Panc1 (cell line): ENCODE results near the gene WBP2. TPM values are rescaled to one million over a fixed set of nuclear protein-coding genes. Genes with fewer than 3 reads are reported as not detected.

Experiments used
- ATAC-seq: fragments of 200-7000 bp; cut with Tn5 transposase; 2 replicates; pipeline ENCODE4 v1.9.1; 2020; ENCODE audit warnings: mild to moderate bottlenecking, moderate library complexity
- BruUV-seq: library from RNA; stranded (reverse); fragments of 400-500 nt; replicated peaks from 2 replicates; lab custom pipeline; 2021; lab: Mats Ljungman, UMichigan
- CTCF ChIA-PET: fragments of 300-600 bp; sonication (Branson Sonifier 250); formaldehyde crosslinking; loops from one replicate; lab custom pipeline; 2022; ENCODE audit warnings: antibody characterized with exemption; lab: Charles Lee
- POLR2A ChIA-PET: fragments of 300-600 bp; sonication (Branson Sonifier 250); formaldehyde crosslinking; loops from one replicate; lab custom pipeline; 2022; ENCODE audit warnings: antibody characterized with exemption; lab: Charles Lee
- DNase-seq: peaks from one replicate; pipeline ENCODE4 v3.0.0-alpha.2; 2010; ENCODE audit warnings: low read depth, low spot score
- H3K27ac ChIP-seq: 2 replicates; pipeline ENCODE4 v1.5.1; 2011; ENCODE audit warnings: mild to moderate bottlenecking, low read length, inconsistent platforms
- H3K27me3 ChIP-seq: fragments of 200-500 bp; sonication (Bioruptor generic); 2 replicates; pipeline ENCODE4 v1.6.0; 2014; ENCODE audit warnings: low read length, inconsistent platforms; ENCODE audit not compliant: control insufficient read depth, insufficient read depth
- H3K36me3 ChIP-seq: fragments of 200-500 bp; sonication (Bioruptor generic); 2 replicates; pipeline ENCODE4 v1.5.1; 2014; ENCODE audit warnings: inconsistent platforms, mild to moderate bottlenecking, low read length, moderate library complexity; ENCODE audit not compliant: control insufficient read depth, insufficient read depth
- H3K4me1 ChIP-seq: 2 replicates; pipeline ENCODE4 v1.5.1; 2011; ENCODE audit warnings: inconsistent platforms, mild to moderate bottlenecking, low read length, moderate library complexity; ENCODE audit not compliant: control insufficient read depth, insufficient read depth
- H3K4me3 ChIP-seq, 2 experiments: 2 replicates each; pipeline ENCODE4 v1.5.1; 2011 to 2012; ENCODE audit warnings: low read depth in 2 of 2, low read length in 2 of 2, mild to moderate bottlenecking in 2 of 2, inconsistent platforms in 1 of 2, moderate library complexity in 1 of 2
- H3K9me3 ChIP-seq: fragments of 200-500 bp; sonication (Bioruptor generic); 2 replicates; pipeline ENCODE4 v1.5.1; 2014; ENCODE audit warnings: low read depth, mild to moderate bottlenecking, inconsistent platforms, low read length, moderate library complexity; ENCODE audit not compliant: control insufficient read depth, insufficient read depth
- POLR2AphosphoS5 ChIP-seq: IDR thresholded peaks from 2 replicates; pipeline ENCODE4 v1.6.1; 2012; ENCODE audit warnings: mild to moderate bottlenecking, low read depth, low read length, moderate library complexity
- SIN3A ChIP-seq: IDR thresholded peaks from 2 replicates; pipeline ENCODE4 v1.6.1; 2012; ENCODE audit warnings: low read depth, mild to moderate bottlenecking, low read length, moderate library complexity, borderline replicate concordance; ENCODE audit not compliant: insufficient read depth
- TCF7L2 ChIP-seq: IDR thresholded peaks from 2 replicates; pipeline ENCODE4 v1.6.1; 2011; ENCODE audit warnings: mild to moderate bottlenecking, low read depth, low read length, inconsistent platforms
- in situ Hi-C: cut with HindIII; loops from 2 replicates; pipeline ENCODE4 v1.10.0; 2016; ENCODE audit warnings: low sequenced_read_pairs, low pct_unique_long_range_greater_than_20kb
- intact Hi-C: fragments of 100-400 bp; cut with micrococcal nuclease; formaldehyde crosslinking; loops from one replicate; pipeline ENCODE4 v1.10.0; 2022; ENCODE audit not compliant: unreplicated experiment
- total RNA-seq: library from RNA; stranded (reverse); gene quantifications from one replicate; pipeline ENCODE4 v1.2.1, GENCODE V29; 2021; ENCODE audit not compliant: unreplicated experiment
- TF ChIP-seq, protein P1 (sequence below), 2 experiments: IDR thresholded peaks; 2 replicates each; pipeline ENCODE4 v1.6.1; 2011 to 2012; ENCODE audit warnings: low read depth in 2 of 2, control low read depth in 1 of 2, low read length in 1 of 2, mild to moderate bottlenecking in 1 of 2, moderate library complexity in 1 of 2; ENCODE audit not compliant: insufficient read depth in 1 of 2
- TF ChIP-seq, protein P2 (sequence below): fragments of 450-650 bp; IDR thresholded peaks from 2 replicates; pipeline ENCODE4 v1.5.1; 2017; ENCODE audit warnings: mild to moderate bottlenecking

Gene WBP2
- total RNA-seq, 1 experiment from 2014 or later: 163 TPM

DNA sequence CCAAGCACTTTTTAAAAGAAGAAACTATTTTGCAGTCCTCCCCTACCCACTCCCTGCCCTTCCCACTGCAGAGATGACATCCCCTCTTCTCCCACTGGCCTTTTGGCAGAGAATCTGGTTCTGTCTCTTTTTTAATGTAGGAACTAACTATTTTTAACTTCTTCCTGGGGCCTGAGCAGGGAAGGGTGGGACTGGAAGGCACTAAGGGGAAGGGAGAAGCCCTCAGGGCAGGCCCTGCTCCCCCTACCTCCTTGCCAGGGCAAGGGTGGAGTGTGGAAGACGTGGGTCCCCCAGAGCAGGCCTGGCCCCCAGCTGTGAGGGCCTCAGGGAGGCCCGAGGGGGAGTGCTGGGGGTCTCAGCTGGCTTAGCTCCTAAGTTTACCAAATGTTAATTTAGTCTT lies 30.5 kb downstream of the WBP2 start:
- ATAC-seq (no peak), DNase-seq (no peak)
- ChIA-PET POLR2A (interaction anchor here (0.7 kb wide), 1 partner anchor 49 kb away, joined by 3 read pairs; no protein-coding TSS in a partner anchor), CTCF (interaction anchor here (0.6 to 0.9 kb wide), 3 partner anchors 21 to 76 kb away, joined by 3 to 5 read pairs (median 5); no protein-coding TSS in a partner anchor)
- Histone ChIP-seq H3K9me3 (no peaks in the 10 kb centered on the region), H3K4me1 (no peaks in the 10 kb centered on the region), H3K27ac (no peak overlapping the region), H3K27me3 (no peaks in the 10 kb centered on the region), H3K36me3 (no peaks in the 10 kb centered on the region; the same call in 1 of the 2 replicates), H3K4me3 (no peak overlapping the region)
- TF ChIP-seq POLR2AphosphoS5 (no peak), TCF7L2 (no peak), SIN3A (no peak)
- TF ChIP-seq, protein P1, sequence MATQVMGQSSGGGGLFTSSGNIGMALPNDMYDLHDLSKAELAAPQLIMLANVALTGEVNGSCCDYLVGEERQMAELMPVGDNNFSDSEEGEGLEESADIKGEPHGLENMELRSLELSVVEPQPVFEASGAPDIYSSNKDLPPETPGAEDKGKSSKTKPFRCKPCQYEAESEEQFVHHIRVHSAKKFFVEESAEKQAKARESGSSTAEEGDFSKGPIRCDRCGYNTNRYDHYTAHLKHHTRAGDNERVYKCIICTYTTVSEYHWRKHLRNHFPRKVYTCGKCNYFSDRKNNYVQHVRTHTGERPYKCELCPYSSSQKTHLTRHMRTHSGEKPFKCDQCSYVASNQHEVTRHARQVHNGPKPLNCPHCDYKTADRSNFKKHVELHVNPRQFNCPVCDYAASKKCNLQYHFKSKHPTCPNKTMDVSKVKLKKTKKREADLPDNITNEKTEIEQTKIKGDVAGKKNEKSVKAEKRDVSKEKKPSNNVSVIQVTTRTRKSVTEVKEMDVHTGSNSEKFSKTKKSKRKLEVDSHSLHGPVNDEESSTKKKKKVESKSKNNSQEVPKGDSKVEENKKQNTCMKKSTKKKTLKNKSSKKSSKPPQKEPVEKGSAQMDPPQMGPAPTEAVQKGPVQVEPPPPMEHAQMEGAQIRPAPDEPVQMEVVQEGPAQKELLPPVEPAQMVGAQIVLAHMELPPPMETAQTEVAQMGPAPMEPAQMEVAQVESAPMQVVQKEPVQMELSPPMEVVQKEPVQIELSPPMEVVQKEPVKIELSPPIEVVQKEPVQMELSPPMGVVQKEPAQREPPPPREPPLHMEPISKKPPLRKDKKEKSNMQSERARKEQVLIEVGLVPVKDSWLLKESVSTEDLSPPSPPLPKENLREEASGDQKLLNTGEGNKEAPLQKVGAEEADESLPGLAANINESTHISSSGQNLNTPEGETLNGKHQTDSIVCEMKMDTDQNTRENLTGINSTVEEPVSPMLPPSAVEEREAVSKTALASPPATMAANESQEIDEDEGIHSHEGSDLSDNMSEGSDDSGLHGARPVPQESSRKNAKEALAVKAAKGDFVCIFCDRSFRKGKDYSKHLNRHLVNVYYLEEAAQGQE (IDR thresholded peaks at IDR 0.05; ENCODE audit: insufficient read depth in 1 of 2, low read depth in 2 of 2, low read length in 1 of 2): no peak
- TF ChIP-seq, protein P2, sequence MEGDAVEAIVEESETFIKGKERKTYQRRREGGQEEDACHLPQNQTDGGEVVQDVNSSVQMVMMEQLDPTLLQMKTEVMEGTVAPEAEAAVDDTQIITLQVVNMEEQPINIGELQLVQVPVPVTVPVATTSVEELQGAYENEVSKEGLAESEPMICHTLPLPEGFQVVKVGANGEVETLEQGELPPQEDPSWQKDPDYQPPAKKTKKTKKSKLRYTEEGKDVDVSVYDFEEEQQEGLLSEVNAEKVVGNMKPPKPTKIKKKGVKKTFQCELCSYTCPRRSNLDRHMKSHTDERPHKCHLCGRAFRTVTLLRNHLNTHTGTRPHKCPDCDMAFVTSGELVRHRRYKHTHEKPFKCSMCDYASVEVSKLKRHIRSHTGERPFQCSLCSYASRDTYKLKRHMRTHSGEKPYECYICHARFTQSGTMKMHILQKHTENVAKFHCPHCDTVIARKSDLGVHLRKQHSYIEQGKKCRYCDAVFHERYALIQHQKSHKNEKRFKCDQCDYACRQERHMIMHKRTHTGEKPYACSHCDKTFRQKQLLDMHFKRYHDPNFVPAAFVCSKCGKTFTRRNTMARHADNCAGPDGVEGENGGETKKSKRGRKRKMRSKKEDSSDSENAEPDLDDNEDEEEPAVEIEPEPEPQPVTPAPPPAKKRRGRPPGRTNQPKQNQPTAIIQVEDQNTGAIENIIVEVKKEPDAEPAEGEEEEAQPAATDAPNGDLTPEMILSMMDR: no peak
- intact Hi-C loops (no loop called here), in situ Hi-C loops (no loop called here)
- BruUV-seq: no TSS peak

DNA sequence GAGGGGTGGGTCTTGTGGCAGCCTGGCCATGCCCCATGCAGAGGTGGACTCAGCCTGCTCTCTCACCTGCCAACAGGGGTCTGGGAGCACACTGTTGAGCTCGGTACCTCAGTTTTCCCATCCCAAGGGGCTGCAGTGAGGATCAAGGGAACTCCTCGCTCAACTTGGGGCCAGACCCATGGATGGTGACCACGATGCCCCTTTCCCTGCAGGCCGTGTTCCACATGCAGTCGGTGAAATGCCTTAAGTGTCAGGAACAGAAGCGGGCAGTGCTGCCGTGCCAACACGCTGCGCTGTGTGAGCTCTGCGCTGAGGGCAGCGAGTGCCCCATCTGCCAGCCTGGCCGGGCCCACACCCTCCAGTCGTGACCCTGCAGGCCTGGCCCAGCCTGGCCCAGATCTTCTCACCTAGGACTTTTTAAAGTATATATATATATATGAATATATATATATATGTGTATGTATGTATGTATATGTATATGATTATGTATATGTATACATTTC lies 31.0 kb downstream of the WBP2 start:
- BruUV-seq: no TSS peak
- Histone ChIP-seq H3K27me3 (no peaks in the 10 kb centered on the region), H3K36me3 (no peaks in the 10 kb centered on the region; the same call in 1 of the 2 replicates), H3K4me3 (no peak overlapping the region), H3K4me1 (no peaks in the 10 kb centered on the region), H3K9me3 (no peaks in the 10 kb centered on the region), H3K27ac (no peak overlapping the region)
- DNase-seq (no peak), ATAC-seq (no peak)
- CTCF ChIA-PET: no interaction called here
- intact Hi-C loops: no loop called here
- POLR2A ChIA-PET: interaction anchor here (0.5 to 0.7 kb wide), 3 partner anchors 22 to 48 kb away, joined by 3 read pairs; no protein-coding TSS in a partner anchor
- TF ChIP-seq SIN3A (no peak), POLR2AphosphoS5 (no peak), TCF7L2 (no peak)
- TF ChIP-seq, protein P2: no peak
- TF ChIP-seq, protein P1 (IDR thresholded peaks at IDR 0.05; ENCODE audit: insufficient read depth in 1 of 2, low read depth in 2 of 2, low read length in 1 of 2): no peak
- in situ Hi-C loops: no loop called here
